BE2C (cell line): ENCODE data around the gene BMP8B. TPM values are rescaled to one million over a fixed set of nuclear protein-coding genes. Genes with fewer than 3 reads are reported as not detected.
A peak's percentile ranks its signal among the peaks of the same experiment; 100 is the strongest.

ENCODE experiments used
- DNase-seq: peaks from one replicate; pipeline ENCODE4 v3.0.0-alpha.2; 2020
- H3K27me3 ChIP-seq: fragments of 250-450 bp; sonication (Bioruptor Pico); 2 replicates; pipeline ENCODE4 v1.5.1; 2020; ENCODE audit warnings: mild to moderate bottlenecking
- H3K36me3 ChIP-seq: fragments of 250-450 bp; sonication (Bioruptor Pico); 2 replicates; pipeline ENCODE4 v1.5.1; 2020; ENCODE audit warnings: mild to moderate bottlenecking
- H3K4me1 ChIP-seq: fragments of 250-450 bp; sonication (Bioruptor Pico); 2 replicates; pipeline ENCODE4 v1.5.1; 2020
- H3K4me3 ChIP-seq: 2 replicates; pipeline ENCODE4 v1.5.1; 2011; ENCODE audit warnings: low read depth, low read length
- H3K9me3 ChIP-seq: fragments of 250-450 bp; sonication (Bioruptor Pico); 2 replicates; pipeline ENCODE4 v1.5.1; 2020
- polyA plus RNA-seq: library from polyadenylated mRNA; unstranded; fragments of >200 nt; gene quantifications from one replicate; pipeline ENCODE4 v1.2.1, GENCODE V29; 2012; ENCODE audit warnings: low read depth, missing spikeins; ENCODE audit not compliant: insufficient read length, insufficient read depth
- TF ChIP-seq, protein P1 (sequence below): IDR thresholded peaks from 2 replicates; pipeline ENCODE4 v1.5.1; 2012; ENCODE audit warnings: mild to moderate bottlenecking, low read depth, low read length

Gene BMP8B, protein sequence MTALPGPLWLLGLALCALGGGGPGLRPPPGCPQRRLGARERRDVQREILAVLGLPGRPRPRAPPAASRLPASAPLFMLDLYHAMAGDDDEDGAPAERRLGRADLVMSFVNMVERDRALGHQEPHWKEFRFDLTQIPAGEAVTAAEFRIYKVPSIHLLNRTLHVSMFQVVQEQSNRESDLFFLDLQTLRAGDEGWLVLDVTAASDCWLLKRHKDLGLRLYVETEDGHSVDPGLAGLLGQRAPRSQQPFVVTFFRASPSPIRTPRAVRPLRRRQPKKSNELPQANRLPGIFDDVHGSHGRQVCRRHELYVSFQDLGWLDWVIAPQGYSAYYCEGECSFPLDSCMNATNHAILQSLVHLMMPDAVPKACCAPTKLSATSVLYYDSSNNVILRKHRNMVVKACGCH
- 0.23 TPM for polyA plus RNA-seq

- H3K9me3 ChIP-seq = no peaks in the 10 kb centered on the region
- peak; percentile 72 for DNase-seq
- H3K27me3 ChIP-seq = no peaks in the 10 kb centered on the region
- H3K36me3 ChIP-seq = no peaks in the 10 kb centered on the region
- H3K4me1 ChIP-seq = no peaks in the 10 kb centered on the region
- H3K4me3 ChIP-seq = peak within 1 kb of the TSS; percentile 37
- TF ChIP-seq, protein P1, sequence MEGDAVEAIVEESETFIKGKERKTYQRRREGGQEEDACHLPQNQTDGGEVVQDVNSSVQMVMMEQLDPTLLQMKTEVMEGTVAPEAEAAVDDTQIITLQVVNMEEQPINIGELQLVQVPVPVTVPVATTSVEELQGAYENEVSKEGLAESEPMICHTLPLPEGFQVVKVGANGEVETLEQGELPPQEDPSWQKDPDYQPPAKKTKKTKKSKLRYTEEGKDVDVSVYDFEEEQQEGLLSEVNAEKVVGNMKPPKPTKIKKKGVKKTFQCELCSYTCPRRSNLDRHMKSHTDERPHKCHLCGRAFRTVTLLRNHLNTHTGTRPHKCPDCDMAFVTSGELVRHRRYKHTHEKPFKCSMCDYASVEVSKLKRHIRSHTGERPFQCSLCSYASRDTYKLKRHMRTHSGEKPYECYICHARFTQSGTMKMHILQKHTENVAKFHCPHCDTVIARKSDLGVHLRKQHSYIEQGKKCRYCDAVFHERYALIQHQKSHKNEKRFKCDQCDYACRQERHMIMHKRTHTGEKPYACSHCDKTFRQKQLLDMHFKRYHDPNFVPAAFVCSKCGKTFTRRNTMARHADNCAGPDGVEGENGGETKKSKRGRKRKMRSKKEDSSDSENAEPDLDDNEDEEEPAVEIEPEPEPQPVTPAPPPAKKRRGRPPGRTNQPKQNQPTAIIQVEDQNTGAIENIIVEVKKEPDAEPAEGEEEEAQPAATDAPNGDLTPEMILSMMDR = no peak
Observed at GRCh38 chr1:39788758-39789570, at the start of gene BMP8B. Gene BMP8B, minus strand, starts transcription at chr1:39788865. Its CDS starts 380 bp downstream, at chr1:39788485.

GRCh38 chr1:39836595-39837110 is 48.0 kb upstream of the BMP8B start:
- Histone ChIP-seq H3K9me3 (no peaks in the 10 kb centered on the region), H3K27me3 (no peaks in the 10 kb centered on the region), H3K36me3 (peaks cover 10% of the 10 kb centered on the region), H3K4me1 (peaks cover 7% of the 10 kb centered on the region; the same call in 1 of the 2 replicates), H3K4me3 (no peak overlapping the region)
- TF ChIP-seq, protein P1 = no peak
- DNase-seq = no peak

DNA sequence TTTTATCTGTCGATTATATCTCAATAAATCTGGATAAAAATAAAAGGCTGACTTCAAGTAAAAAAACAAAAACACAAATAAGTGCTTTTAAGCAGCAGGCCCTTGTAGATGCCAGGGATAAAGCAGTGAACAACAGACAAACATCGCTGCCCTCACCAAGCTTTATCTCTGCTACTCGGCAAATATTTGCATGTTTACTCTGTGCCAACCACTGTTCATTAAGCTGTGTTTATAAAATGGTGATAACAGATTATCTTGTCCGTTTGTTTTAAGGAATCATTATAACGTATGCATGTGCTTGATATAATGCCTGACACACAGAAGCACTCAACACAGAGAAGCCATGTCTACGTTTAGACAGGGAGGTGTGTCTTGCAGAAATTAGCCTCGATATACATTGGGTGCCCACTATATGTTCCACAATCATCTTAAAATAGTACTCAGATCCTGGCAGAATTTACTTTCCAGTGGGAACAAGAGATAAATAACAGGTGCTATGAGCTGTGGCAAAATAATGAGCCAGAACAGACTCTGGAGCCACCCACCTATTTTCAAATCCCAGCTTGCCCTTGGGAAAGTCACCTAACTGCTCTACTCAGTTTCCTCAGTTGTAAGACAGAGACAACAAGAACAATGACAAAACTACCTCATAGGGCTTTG is 47.4 kb upstream of the BMP8B start:
- no peak overlapping the region for H3K4me3 ChIP-seq
- DNase-seq = no peak
- H3K9me3 ChIP-seq = no peaks in the 10 kb centered on the region
- H3K27me3 ChIP-seq = no peaks in the 10 kb centered on the region
- TF ChIP-seq, protein P1 = no peak
- H3K4me1 ChIP-seq = peaks cover 7% of the 10 kb centered on the region; the same call in 1 of the 2 replicates
- peaks cover 4% of the 10 kb centered on the region for H3K36me3 ChIP-seq

- Histone ChIP-seq H3K9me3 (no peaks in the 10 kb centered on the region), H3K36me3 (no peaks in the 10 kb centered on the region; the same call in 1 of the 2 replicates), H3K27me3 (no peaks in the 10 kb centered on the region), H3K4me3 (no peak overlapping the region), H3K4me1 (peaks cover 7% of the 10 kb centered on the region; the same call in 1 of the 2 replicates)
- no peak for DNase-seq
- TF ChIP-seq, protein P1 = no peak
Observed at GRCh38 chr1:39835110-39835509, 46.4 kb upstream of the BMP8B start.

GRCh38 chr1:39833621-39834385 is 45.1 kb upstream of the BMP8B start:
- Histone ChIP-seq H3K36me3 (no peaks in the 10 kb centered on the region), H3K4me3 (no peak overlapping the region)
- no peak for DNase-seq

More at GRCh38 chr1:39833621-39834385, 45.1 kb upstream of the BMP8B start:
- H3K27me3 ChIP-seq = no peaks in the 10 kb centered on the region
- no peaks in the 10 kb centered on the region for H3K9me3 ChIP-seq
- peaks cover 7% of the 10 kb centered on the region; the same call in 1 of the 2 replicates for H3K4me1 ChIP-seq
- TF ChIP-seq, protein P1 = no peak
